ENCODE data around the gene ERO1B.

DNA sequence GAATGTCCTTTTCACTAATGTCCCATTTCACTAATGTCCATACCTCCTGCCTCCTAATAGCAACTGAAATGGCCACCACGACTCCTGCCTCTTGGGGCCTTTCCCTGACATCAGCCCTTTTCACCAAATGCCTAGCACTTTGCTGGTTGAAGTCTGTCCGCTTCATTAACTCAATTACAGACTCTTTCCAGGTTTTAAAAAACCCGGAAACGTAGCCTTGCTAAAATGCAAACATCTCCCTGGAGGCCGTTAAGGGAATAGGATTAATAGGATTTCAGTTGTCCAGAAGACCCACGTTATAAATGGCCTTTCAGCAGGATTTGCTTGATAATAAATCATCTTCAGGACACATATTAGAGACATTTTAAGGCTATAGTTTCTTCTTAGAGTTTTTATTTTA is 25.7 kb upstream of the ERO1B start:
- TF ChIP-seq CTCF (conservative IDR thresholded peaks at IDR 0.05; ENCODE audit: low read length) (no peak), EZH2phosphoT487 (IDR thresholded peaks at IDR 0.05; ENCODE audit: borderline replicate concordance) (no peak)

Data from Loucy (cell line).